Peyer's patch (tissue), 4 donors: ENCODE results near the gene FERMT2.

Source experiments
- CTCF ChIP-seq, 6 experiments: fragments of 450-650 bp in 4 of 6; fragments of 200-600 bp in 2 of 6; sonication (generic) in 1 of 6; IDR thresholded peaks; one replicate each; pipeline ENCODE4 v1.5.1; 2017 to 2019; ENCODE audit warnings: antibody characterized with exemption in 6 of 6, mild to moderate bottlenecking in 3 of 6, moderate library complexity in 1 of 6
- POLR2A ChIP-seq, 2 donors: fragments of 450-650 bp; IDR thresholded peaks; one replicate each; pipeline ENCODE4 v1.5.1; 2017; ENCODE audit warnings: antibody characterized with exemption in 2 of 2, mild to moderate bottlenecking in 2 of 2, moderate library complexity in 2 of 2

DNA sequence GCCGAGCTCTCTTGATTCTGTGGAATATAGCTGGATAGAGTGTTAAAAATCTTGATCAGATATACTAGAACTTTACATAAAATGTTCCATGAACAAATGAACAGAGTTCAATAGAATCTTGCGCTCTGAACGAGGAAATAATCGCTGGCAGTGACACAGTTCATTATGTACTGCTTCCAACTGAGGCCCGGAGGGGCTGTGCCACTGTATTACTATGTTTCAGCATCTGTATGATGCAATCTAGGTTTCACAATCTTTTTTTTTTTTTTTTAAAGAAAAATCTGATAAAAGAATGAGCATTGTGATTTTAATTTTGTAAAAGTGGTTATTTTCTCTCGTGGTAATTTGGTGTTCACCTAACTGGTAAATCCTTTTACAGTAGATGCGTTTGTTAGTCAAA is 77.2 kb downstream of the FERMT2 start:
- TF ChIP-seq CTCF (IDR thresholded peaks at IDR 0.05) (no peak), POLR2A (IDR thresholded peaks at IDR 0.05) (no peak)
